H54 (cell line): ENCODE measurements around the gene THOC6.
A peak's percentile ranks its signal among the peaks of the same experiment; 100 is the strongest.
"Not testable (repeated sequence)": the region's sequence is repeated elsewhere in the genome, so short reads cannot be mapped to it uniquely, and the experiment has no call there.

Experiments used
- DNase-seq: peaks from one replicate; pipeline ENCODE4 v3.0.0; 2011; ENCODE audit warnings: low spot score, mixed read lengths; ENCODE audit not compliant: insufficient read length
- FAIRE-seq: peaks from 3 replicates; lab custom pipeline; 2011; peaks lifted over from hg19 to GRCh38; lab: Jason Lieb, UNC
- POLR2A ChIP-seq: IDR thresholded peaks from 2 replicates; pipeline ENCODE4 v1.6.1; 2011; ENCODE audit warnings: low read depth, mild to moderate bottlenecking, low read length

Gene THOC6

GRCh38 chr16:3038256-3038655, 14.4 kb downstream of the THOC6 start:
- FAIRE-seq (no peak), DNase-seq (no peak)
- no peak for TF ChIP-seq POLR2A

GRCh38 chr16:3038896-3039295, 15.1 kb downstream of the THOC6 start:
- TF ChIP-seq POLR2A = no peak
- DNase-seq (no peak), FAIRE-seq (no peak)

- FAIRE-seq (no peak), DNase-seq (no peak)
- TF ChIP-seq POLR2A = no peak
Measured at GRCh38 chr16:3042376-3042775, 18.5 kb downstream of the THOC6 start.

- DNase-seq (no peak), FAIRE-seq (no peak)
- no peak for TF ChIP-seq POLR2A
Measured at GRCh38 chr16:3044708-3045107, 20.9 kb downstream of the THOC6 start.

- DNase-seq (no peak), FAIRE-seq (no peak)
- TF ChIP-seq POLR2A = no peak
Measured at GRCh38 chr16:3045758-3046640, 22.2 kb downstream of the THOC6 start, which contains the start of gene MMP25. TSS of gene MMP25 (plus strand) at chr16:3046561. CDS start at chr16:3046918, 357 bp downstream.

GRCh38 chr16:3046641-3047386, 23.0 kb downstream of the THOC6 start:
- FAIRE-seq (no peak), DNase-seq (no peak)
- no peak for TF ChIP-seq POLR2A

GRCh38 chr16:3047387-3047720, 23.5 kb downstream of the THOC6 start:
- DNase-seq (no peak), FAIRE-seq (no peak)
- TF ChIP-seq POLR2A = 0 out of 2 replicates have a peak, but pooled peaks have one; percentile 11

GRCh38 chr16:3049921-3050481, 26.2 kb downstream of the THOC6 start:
- DNase-seq (no peak), FAIRE-seq (no peak)
- TF ChIP-seq POLR2A = no peak

- DNase-seq (no peak), FAIRE-seq (no peak)
- no peak for TF ChIP-seq POLR2A
Measured at GRCh38 chr16:3050487-3050886, 26.7 kb downstream of the THOC6 start.

GRCh38 chr16:3051009-3051408, 27.2 kb downstream of the THOC6 start:
- TF ChIP-seq POLR2A = no peak
- DNase-seq (no peak), FAIRE-seq (no peak)

GRCh38 chr16:3051494-3051893, 27.7 kb downstream of the THOC6 start:
- no peak for TF ChIP-seq POLR2A
- FAIRE-seq (no peak), DNase-seq (no peak)

- not testable (repeated sequence) for FAIRE-seq, DNase-seq
Measured at GRCh38 chr16:3052571-3053329, 28.9 kb downstream of the THOC6 start.

- not testable (repeated sequence) for DNase-seq, FAIRE-seq
Measured at GRCh38 chr16:3053330-3053710, 29.5 kb downstream of the THOC6 start.
